Thyroid gland (tissue), 4 donors: Measurements from ENCODE around the gene GIMAP4. TPM values are rescaled to one million over a fixed set of nuclear protein-coding genes. Genes with fewer than 3 reads are reported as not detected.

Source experiments
- DNase-seq, 2 donors: peaks; one replicate each; pipeline ENCODE4 v3.0.0-alpha.2; 2019
- H3K27ac ChIP-seq, 3 donors: fragments of 200-600 bp; sonication (generic); 1 replicate in 2 of 3; 2 replicates in 1 of 3; pipeline ENCODE4 v1.5.1; 2016 to 2019; ENCODE audit warnings: mild to moderate bottlenecking in 1 of 3, moderate library complexity in 1 of 3
- H3K27me3 ChIP-seq: fragments of 200-600 bp; sonication (generic); one replicate; pipeline ENCODE4 v1.5.1; 2019
- H3K36me3 ChIP-seq, 2 donors: fragments of 200-600 bp; sonication (generic); one replicate each; pipeline ENCODE4 v1.5.1; 2016 to 2019
- H3K4me1 ChIP-seq, 2 donors: fragments of 200-600 bp; sonication (generic); one replicate each; pipeline ENCODE4 v1.5.1; 2017 to 2019
- H3K4me3 ChIP-seq, 3 donors: fragments of 200-600 bp; sonication (generic); replicated peaks in 1 of 3; 1 replicate in 2 of 3; 2 replicates in 1 of 3; pipeline ENCODE4 v1.5.1; 2016; ENCODE audit warnings: mild to moderate bottlenecking in 1 of 3
- H3K9me3 ChIP-seq: fragments of 200-600 bp; sonication (generic); one replicate; pipeline ENCODE4 v1.5.1; 2017
- POLR2A ChIP-seq, 2 donors: fragments of 450-650 bp; IDR thresholded peaks; one replicate each; pipeline ENCODE4 v1.6.1; 2017; ENCODE audit warnings: antibody characterized with exemption in 2 of 2, mild to moderate bottlenecking in 2 of 2, moderate library complexity in 1 of 2
- WGBS, 2 donors: methylation state at CpG; one replicate each; pipeline ENCODE4 v1.1.5; 2017; 5-methylcytosine and 5-hydroxymethylcytosine counted together
- intact Hi-C: fragments of 100-400 bp; cut with DNase I; formaldehyde crosslinking; loops from one replicate; pipeline ENCODE4 v1.15.1; 2023
- total RNA-seq, 4 donors: library from RNA; depleted of rRNA; stranded (reverse); fragments of >200 nt; gene quantifications; one replicate each; pipeline ENCODE4 v1.2.3, GENCODE V29; 2016
- TF ChIP-seq, protein P1 (sequence below), 6 experiments: fragments of 200-600 bp in 3 of 6; fragments of 450-650 bp in 3 of 6; sonication (generic) in 3 of 6; IDR thresholded peaks; one replicate each; pipeline ENCODE4 v1.5.1; 2016 to 2019; ENCODE audit warnings: antibody characterized with exemption in 6 of 6, mild to moderate bottlenecking in 2 of 6, inconsistent platforms in 1 of 6, moderate library complexity in 1 of 6

GIMAP4 gene
- total RNA-seq, 4 donors from 2014 or later, result 22.1 to 78.6 (median 41.3) TPM

DNA sequence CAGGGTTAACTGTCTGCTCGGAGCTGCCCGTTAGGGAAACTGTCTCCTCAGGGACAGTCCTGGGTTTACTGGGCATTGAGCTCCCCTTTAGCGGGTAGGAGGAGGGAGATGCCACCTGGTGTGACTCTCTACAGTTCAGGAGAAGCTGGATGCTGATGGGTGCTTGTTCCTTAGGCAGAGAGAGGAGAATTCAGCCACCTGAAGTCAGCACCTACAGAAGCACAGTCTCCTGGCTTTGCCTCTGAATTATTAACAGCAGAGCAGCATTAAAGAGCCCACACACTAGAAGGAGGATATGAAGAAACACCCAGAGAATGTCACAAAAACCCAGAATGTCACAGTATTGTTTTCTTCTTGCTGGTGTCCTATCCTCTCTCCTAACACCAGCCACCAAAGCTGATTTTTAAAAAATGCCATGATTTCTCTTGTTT, 696 bp downstream of the GIMAP4 start:
- TF ChIP-seq POLR2A (IDR thresholded peaks at IDR 0.05), result no peak
- TF ChIP-seq, protein P1, sequence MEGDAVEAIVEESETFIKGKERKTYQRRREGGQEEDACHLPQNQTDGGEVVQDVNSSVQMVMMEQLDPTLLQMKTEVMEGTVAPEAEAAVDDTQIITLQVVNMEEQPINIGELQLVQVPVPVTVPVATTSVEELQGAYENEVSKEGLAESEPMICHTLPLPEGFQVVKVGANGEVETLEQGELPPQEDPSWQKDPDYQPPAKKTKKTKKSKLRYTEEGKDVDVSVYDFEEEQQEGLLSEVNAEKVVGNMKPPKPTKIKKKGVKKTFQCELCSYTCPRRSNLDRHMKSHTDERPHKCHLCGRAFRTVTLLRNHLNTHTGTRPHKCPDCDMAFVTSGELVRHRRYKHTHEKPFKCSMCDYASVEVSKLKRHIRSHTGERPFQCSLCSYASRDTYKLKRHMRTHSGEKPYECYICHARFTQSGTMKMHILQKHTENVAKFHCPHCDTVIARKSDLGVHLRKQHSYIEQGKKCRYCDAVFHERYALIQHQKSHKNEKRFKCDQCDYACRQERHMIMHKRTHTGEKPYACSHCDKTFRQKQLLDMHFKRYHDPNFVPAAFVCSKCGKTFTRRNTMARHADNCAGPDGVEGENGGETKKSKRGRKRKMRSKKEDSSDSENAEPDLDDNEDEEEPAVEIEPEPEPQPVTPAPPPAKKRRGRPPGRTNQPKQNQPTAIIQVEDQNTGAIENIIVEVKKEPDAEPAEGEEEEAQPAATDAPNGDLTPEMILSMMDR (IDR thresholded peaks at IDR 0.05), result no peak
- WGBS, 2 donors, result 58 to 71% methylated on average over 3 of the region's 3 CpGs
- Histone ChIP-seq H3K27ac (peak overlapping the region; percentile 42 to 68 (median 67)), H3K9me3 (no peaks in the 10 kb centered on the region), H3K27me3 (no peaks in the 10 kb centered on the region), H3K36me3 (peaks cover 0 to 3% of the 10 kb centered on the region in 2 donors), H3K4me1 (no peaks in the 10 kb centered on the region), H3K4me3 (peak overlapping the region in 1 of 3 donors; percentile 24)
- no peak for DNase-seq
- intact Hi-C loops, result no loop called here

DNA sequence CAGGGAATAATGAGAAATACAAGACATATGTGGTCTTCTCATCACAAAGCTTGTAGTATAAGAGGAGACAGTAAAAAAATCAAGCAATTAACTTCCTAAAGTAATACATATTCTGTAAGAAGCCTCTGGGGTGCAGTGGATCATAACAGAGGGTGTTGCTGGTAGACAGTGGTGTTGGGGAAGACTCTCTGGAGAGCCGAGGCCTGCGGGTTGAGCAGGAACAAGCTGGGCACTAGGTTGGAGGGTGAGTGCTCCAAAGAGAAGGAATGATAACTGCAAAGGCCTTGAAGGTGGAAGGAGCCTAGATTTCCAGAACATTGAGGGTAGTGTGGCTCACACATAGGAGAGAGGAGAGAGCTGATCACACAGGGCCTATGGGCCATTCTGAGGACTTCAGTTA, 1.5 kb downstream of the GIMAP4 start:
- no peak for DNase-seq
- peak overlapping the region in 2 of 3 donors; percentile 67 to 68 for H3K27ac ChIP-seq
- no peaks in the 10 kb centered on the region for H3K27me3 ChIP-seq
- H3K36me3 ChIP-seq, result peaks cover 0 to 3% of the 10 kb centered on the region in 2 donors
- no peak for TF ChIP-seq POLR2A (IDR thresholded peaks at IDR 0.05)
- TF ChIP-seq, protein P1 (IDR thresholded peaks at IDR 0.05), result no peak
- intact Hi-C loops, result no loop called here
- 76 to 84% methylated on average over 2 of the region's 2 CpGs for WGBS, 2 donors
- H3K9me3 ChIP-seq, result no peaks in the 10 kb centered on the region
- H3K4me1 ChIP-seq, result no peaks in the 10 kb centered on the region
- no peak overlapping the region for H3K4me3 ChIP-seq

DNA sequence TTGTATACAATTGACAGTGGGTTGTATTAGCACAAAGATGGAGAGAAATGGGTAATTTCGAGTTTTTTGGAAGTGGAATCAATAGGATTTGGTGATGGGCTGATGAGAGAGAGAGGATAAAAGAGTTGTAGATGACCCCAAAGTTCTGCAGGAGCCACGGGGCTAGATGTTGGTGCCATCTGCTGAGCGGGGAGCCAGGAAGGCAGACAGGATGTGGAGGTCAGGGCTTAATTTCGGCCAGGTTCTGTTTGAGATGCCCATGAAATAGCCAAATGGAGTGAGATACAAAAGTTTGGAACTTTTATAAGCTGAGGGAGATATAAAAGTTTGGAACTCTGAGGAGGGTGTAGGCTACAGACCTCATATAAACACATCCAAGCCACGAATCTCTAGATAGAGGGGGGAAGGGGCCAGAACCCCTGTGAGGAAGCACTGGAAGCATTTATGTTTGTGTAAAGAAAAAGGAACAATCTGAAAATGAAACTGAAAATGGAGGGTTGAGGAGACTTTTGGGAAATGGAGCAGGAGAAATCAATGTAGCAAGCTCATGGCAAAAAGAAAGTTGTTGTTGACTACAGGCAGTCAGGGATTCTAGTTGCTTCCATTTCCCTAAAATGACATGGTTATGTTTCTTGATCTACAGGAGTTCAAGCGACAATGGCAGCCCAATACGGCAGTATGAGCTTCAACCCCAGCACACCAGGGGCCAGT, 2.2 kb downstream of the GIMAP4 start:
- Histone ChIP-seq H3K4me3 (no peak overlapping the region), H3K9me3 (no peaks in the 10 kb centered on the region), H3K36me3 (peaks cover 0 to 3% of the 10 kb centered on the region in 2 donors), H3K4me1 (no peaks in the 10 kb centered on the region), H3K27me3 (no peaks in the 10 kb centered on the region), H3K27ac (peak overlapping the region in 1 of 3 donors; percentile 68)
- DNase-seq, result no peak
- intact Hi-C loops, result no loop called here
- WGBS, 2 donors, result 64% methylated on average over 7 of the region's 7 CpGs
- TF ChIP-seq, protein P1 (IDR thresholded peaks at IDR 0.05), result no peak
- no peak for TF ChIP-seq POLR2A (IDR thresholded peaks at IDR 0.05)

DNA sequence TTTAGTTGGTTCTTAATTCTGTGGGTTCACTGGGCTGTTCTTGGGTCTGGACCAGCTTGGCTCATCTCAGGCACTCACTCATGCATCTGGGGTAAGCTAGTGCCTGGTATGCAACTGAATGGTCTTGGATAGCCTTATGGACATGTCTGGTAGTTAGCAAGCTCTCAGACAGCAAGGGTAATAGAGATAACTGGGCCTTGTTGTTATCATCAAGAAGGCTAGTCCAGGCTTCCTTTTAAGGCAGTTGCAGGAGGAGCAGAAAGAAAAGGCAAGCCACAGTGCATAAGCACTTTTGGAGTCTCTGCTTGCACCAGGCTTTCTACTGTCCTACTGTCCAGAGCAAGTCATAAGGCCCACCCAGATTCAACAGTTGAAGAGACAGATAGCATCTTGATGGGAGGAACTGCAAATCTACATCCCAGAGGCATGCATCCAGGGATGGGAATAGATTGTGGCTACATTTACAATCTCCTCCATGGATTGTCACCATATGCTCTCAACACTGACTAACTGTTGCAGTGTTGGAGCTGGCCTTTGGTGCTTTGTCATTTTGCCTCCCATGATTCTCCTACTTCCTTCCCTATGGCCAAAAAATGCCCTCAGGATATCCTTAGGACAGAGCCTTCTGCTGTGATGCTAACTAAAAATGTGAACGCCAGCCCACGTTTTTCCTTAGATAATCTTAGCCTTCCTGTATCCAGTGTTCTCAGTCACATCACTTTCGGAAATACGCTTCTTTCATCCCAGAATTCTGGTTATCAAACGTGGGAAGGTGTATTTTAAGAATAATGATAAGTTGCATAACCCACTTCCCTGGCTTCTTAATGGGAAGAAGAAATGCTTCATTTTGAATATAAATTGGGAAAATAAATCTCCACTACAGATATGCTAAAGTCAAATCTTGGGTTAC, 3.6 kb downstream of the GIMAP4 start:
- no peak overlapping the region for H3K4me3 ChIP-seq
- 80 to 84% methylated on average over 5 of the region's 5 CpGs for WGBS, 2 donors
- no peak overlapping the region for H3K27ac ChIP-seq

More for the DNA sequence above, 3.6 kb downstream of the GIMAP4 start:
- Histone ChIP-seq H3K9me3 (no peaks in the 10 kb centered on the region), H3K4me1 (no peaks in the 10 kb centered on the region), H3K36me3 (peaks cover 0 to 3% of the 10 kb centered on the region in 2 donors), H3K27me3 (no peaks in the 10 kb centered on the region)
- TF ChIP-seq POLR2A (IDR thresholded peaks at IDR 0.05), result no peak
- TF ChIP-seq, protein P1 (IDR thresholded peaks at IDR 0.05), result no peak
- no peak for DNase-seq
- intact Hi-C loops, result no loop called here
